ENCODE data around the gene SLC16A3.

The SLC16A3 gene

GRCh38 chr17:82287013-82287867, 58.4 kb downstream of the SLC16A3 start:
- no peak for DNase-seq

GRCh38 chr17:82287868-82288801, 59.3 kb downstream of the SLC16A3 start:
- no peak for DNase-seq

Data from right kidney (tissue), 1 donor.